ENCODE data around the gene GPR3.

Gene GPR3

DNA sequence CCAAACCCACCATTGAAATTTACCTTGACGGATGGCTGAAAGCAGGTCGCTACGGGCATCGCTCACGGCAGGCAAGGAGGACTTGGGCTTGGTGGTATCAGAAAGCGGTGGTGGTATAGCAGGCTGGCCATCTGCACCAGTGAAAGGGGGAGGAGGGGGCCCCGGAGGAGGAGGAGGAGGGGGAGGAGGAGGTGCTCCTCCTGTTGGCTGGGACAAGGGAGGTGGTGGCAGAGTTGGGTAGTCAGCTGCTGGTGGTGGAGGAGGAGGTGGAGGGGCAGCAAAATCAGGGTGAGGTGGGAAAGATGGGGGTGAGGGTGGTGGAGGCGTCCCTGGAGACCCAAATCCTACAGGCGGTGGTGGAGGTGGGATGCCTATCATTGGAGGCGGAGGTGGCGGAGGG is 17.2 kb downstream of the GPR3 start:
- Histone ChIP-seq H4K20me1 (ENCODE audit: insufficient read depth) (no peaks in the 10 kb centered on the region), H2AFZ (ENCODE audit: low read depth) (no peak overlapping the region), H3K27ac (no peak overlapping the region), H3K36me3 (ENCODE audit: insufficient read depth) (no peaks in the 10 kb centered on the region), H3K4me1 (ENCODE audit: low read depth, poor library complexity, severe bottlenecking) (no peaks in the 10 kb centered on the region), H3K27me3 (ENCODE audit: insufficient read depth, low read depth) (no peaks in the 10 kb centered on the region), H3K4me3 (IDR thresholded peaks at IDR 0.05; ENCODE audit: insufficient read depth, low read depth, low read length) (no peak overlapping the region), H3K79me2 (ENCODE audit: insufficient read depth, low read depth) (no peaks in the 10 kb centered on the region), H3K4me2 (no peak overlapping the region), H3K9ac (no peak overlapping the region)
- TF ChIP-seq, protein P1, sequence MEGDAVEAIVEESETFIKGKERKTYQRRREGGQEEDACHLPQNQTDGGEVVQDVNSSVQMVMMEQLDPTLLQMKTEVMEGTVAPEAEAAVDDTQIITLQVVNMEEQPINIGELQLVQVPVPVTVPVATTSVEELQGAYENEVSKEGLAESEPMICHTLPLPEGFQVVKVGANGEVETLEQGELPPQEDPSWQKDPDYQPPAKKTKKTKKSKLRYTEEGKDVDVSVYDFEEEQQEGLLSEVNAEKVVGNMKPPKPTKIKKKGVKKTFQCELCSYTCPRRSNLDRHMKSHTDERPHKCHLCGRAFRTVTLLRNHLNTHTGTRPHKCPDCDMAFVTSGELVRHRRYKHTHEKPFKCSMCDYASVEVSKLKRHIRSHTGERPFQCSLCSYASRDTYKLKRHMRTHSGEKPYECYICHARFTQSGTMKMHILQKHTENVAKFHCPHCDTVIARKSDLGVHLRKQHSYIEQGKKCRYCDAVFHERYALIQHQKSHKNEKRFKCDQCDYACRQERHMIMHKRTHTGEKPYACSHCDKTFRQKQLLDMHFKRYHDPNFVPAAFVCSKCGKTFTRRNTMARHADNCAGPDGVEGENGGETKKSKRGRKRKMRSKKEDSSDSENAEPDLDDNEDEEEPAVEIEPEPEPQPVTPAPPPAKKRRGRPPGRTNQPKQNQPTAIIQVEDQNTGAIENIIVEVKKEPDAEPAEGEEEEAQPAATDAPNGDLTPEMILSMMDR (conservative IDR thresholded peaks at IDR 0.05; ENCODE audit: low read depth, low read length): no peak

DNA sequence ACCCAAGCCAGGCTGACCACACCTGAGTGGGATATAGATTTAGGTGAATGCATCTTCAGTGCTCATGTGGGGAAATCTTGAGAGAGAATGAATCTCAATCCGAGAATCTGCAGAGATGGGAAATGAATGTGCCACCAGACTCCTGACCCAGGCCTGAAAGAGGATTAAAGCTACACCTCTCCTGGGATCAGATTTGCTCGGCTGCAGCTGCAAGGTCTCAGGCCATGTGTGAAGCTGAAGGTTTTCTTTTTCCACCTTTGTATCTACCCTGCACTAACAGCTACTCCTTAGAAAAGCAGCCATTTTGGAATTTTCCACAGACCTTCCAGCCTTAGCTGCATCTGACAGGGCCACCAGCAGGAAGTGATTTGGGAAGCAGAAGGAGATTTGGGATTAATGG is 18.3 kb downstream of the GPR3 start:
- TF ChIP-seq, protein P1 (conservative IDR thresholded peaks at IDR 0.05; ENCODE audit: low read depth, low read length): no peak

DNA sequence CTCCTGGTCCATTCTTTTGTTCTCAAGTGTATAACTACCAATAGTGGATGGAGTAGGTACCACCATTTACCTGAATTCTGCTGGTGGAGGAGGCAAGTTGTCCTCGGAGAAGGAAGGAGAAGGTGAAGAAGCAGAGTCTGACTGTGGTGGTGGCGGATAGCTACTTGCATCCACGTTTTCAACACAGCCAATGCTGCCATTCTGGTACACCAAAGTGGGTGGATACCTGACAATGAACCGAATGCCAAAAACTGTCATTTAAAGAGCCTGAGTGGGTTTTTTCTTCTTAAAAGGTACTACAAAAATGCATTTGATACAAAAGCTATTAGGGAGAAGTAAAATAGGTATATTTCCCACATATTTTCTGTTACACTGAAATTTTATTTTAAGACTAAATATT is 20.1 kb downstream of the GPR3 start:
- H3K4me1 ChIP-seq (ENCODE audit: low read depth, poor library complexity, severe bottlenecking): peaks cover 10% of the 10 kb centered on the region
- no peaks in the 10 kb centered on the region for H3K27me3 ChIP-seq (ENCODE audit: insufficient read depth, low read depth)
- no peak overlapping the region for H3K27ac ChIP-seq
- H2AFZ ChIP-seq (ENCODE audit: low read depth): no peak overlapping the region
- no peak overlapping the region for H3K9ac ChIP-seq
- H3K4me3 ChIP-seq (IDR thresholded peaks at IDR 0.05; ENCODE audit: insufficient read depth, low read depth, low read length): no peak overlapping the region
- TF ChIP-seq, protein P1 (conservative IDR thresholded peaks at IDR 0.05; ENCODE audit: low read depth, low read length): no peak
- H3K4me2 ChIP-seq: no peak overlapping the region
- no peaks in the 10 kb centered on the region for H4K20me1 ChIP-seq (ENCODE audit: insufficient read depth)
- H3K79me2 ChIP-seq (ENCODE audit: insufficient read depth, low read depth): no peaks in the 10 kb centered on the region
- no peaks in the 10 kb centered on the region for H3K36me3 ChIP-seq (ENCODE audit: insufficient read depth)

More for the DNA sequence above, 18.3 kb downstream of the GPR3 start:
- H3K4me3 ChIP-seq (IDR thresholded peaks at IDR 0.05; ENCODE audit: insufficient read depth, low read depth, low read length): no peak overlapping the region
- H3K27ac ChIP-seq: no peak overlapping the region
- H3K4me1 ChIP-seq (ENCODE audit: low read depth, poor library complexity, severe bottlenecking): no peaks in the 10 kb centered on the region
- H3K9ac ChIP-seq: no peak overlapping the region
- no peak overlapping the region for H3K4me2 ChIP-seq
- H3K36me3 ChIP-seq (ENCODE audit: insufficient read depth): no peaks in the 10 kb centered on the region
- H3K27me3 ChIP-seq (ENCODE audit: insufficient read depth, low read depth): no peaks in the 10 kb centered on the region
- H2AFZ ChIP-seq (ENCODE audit: low read depth): no peak overlapping the region
- no peaks in the 10 kb centered on the region for H4K20me1 ChIP-seq (ENCODE audit: insufficient read depth)
- no peaks in the 10 kb centered on the region for H3K79me2 ChIP-seq (ENCODE audit: insufficient read depth, low read depth)

DNA sequence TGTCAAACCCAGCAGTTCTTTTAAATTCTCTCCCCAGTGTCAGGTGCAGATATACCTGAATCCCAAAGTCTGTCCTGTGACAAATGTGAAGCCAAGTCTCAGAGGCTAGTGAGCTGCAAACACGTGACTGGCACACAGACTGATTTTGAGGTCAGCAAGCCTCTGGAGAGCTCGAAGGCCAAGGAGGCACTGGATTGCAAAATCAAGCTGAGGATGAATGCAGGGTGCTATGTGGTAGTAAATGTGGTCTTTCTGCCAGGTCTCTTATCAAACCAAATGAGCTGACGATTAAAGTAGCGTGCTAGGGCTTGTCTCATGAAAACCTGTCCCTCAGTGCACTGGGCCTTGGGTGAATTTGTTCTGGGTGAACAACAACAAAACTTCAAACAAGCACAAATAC is 20.6 kb downstream of the GPR3 start:
- TF ChIP-seq, protein P1 (conservative IDR thresholded peaks at IDR 0.05; ENCODE audit: low read depth, low read length): no peak
- no peaks in the 10 kb centered on the region for H3K27me3 ChIP-seq (ENCODE audit: insufficient read depth, low read depth)
- H3K4me2 ChIP-seq: no peak overlapping the region
- no peak overlapping the region for H3K9ac ChIP-seq
- H2AFZ ChIP-seq (ENCODE audit: low read depth): no peak overlapping the region
- H3K79me2 ChIP-seq (ENCODE audit: insufficient read depth, low read depth): no peaks in the 10 kb centered on the region
- no peak overlapping the region for H3K4me3 ChIP-seq (IDR thresholded peaks at IDR 0.05; ENCODE audit: insufficient read depth, low read depth, low read length)
- no peaks in the 10 kb centered on the region for H4K20me1 ChIP-seq (ENCODE audit: insufficient read depth)
- H3K4me1 ChIP-seq (ENCODE audit: low read depth, poor library complexity, severe bottlenecking): peaks cover 15% of the 10 kb centered on the region
- H3K36me3 ChIP-seq (ENCODE audit: insufficient read depth): no peaks in the 10 kb centered on the region
- no peak overlapping the region for H3K27ac ChIP-seq

Measured in KMS-11 (cell line).